IMR-90 (cell line): ENCODE measurements around the gene GRIA4.

ENCODE experiments used
- CHD1 ChIP-seq: IDR thresholded peaks from 2 replicates; pipeline ENCODE4 v1.6.1; 2012; ENCODE audit warnings: low read depth, low read length, improper control_type of control experiment
- TF ChIP-seq, protein P1 (sequence below): conservative IDR thresholded peaks from 2 replicates; pipeline ENCODE4 v1.5.1; 2012; ENCODE audit warnings: mild to moderate bottlenecking, low read depth, low read length, improper control_type of control experiment

DNA sequence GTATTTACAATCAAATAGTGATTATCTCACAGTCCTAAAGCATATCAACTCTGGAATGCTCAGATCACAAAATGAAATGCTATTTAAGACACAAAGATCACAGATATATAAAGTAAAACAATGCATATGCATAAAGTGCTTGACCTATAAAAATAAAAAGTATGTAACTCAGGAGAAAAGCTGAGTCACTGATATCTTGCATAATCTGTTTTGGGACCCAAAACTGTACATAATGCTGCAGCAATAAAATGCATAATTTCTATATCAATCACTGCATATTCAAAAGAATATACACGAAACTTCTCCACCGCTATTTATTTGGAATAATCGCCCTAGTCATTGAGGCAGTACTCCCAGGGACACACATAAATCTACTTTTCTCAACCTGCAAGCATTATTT, 34.9 kb upstream of the GRIA4 start:
- TF ChIP-seq, protein P1, sequence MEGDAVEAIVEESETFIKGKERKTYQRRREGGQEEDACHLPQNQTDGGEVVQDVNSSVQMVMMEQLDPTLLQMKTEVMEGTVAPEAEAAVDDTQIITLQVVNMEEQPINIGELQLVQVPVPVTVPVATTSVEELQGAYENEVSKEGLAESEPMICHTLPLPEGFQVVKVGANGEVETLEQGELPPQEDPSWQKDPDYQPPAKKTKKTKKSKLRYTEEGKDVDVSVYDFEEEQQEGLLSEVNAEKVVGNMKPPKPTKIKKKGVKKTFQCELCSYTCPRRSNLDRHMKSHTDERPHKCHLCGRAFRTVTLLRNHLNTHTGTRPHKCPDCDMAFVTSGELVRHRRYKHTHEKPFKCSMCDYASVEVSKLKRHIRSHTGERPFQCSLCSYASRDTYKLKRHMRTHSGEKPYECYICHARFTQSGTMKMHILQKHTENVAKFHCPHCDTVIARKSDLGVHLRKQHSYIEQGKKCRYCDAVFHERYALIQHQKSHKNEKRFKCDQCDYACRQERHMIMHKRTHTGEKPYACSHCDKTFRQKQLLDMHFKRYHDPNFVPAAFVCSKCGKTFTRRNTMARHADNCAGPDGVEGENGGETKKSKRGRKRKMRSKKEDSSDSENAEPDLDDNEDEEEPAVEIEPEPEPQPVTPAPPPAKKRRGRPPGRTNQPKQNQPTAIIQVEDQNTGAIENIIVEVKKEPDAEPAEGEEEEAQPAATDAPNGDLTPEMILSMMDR, result no peak
- TF ChIP-seq CHD1, result no peak
